ENCODE measurements around the gene VTI1B.

- no peak for TF ChIP-seq CTCF (IDR thresholded peaks at IDR 0.05)
- TF ChIP-seq ZFX (IDR thresholded peaks at IDR 0.05; ENCODE audit: borderline replicate concordance), result no peak
Measured at GRCh38 chr14:67680941-67681340, 6.5 kb upstream of the VTI1B start.

All from 22Rv1 (cell line).